Ascending aorta (tissue), 2 donors: ENCODE measurements around the gene DNER. TPM values are rescaled to one million over a fixed set of nuclear protein-coding genes. Genes with fewer than 3 reads are reported as not detected.

Experiments
- DNase-seq, 2 donors: peaks; one replicate each; pipeline ENCODE4 v3.0.0-alpha.2; 2019; ENCODE audit warnings: low spot score in 2 of 2
- H3K27ac ChIP-seq, 2 donors: fragments of 200-600 bp; sonication (generic); one replicate each; pipeline ENCODE4 v1.5.1; 2016 to 2017; ENCODE audit warnings: mild to moderate bottlenecking in 1 of 2
- H3K27me3 ChIP-seq: fragments of 200-600 bp; sonication (generic); one replicate; pipeline ENCODE4 v1.5.1; 2017
- H3K36me3 ChIP-seq, 2 donors: fragments of 200-600 bp; sonication (generic); one replicate each; pipeline ENCODE4 v1.5.1; 2016
- H3K4me1 ChIP-seq, 2 donors: fragments of 200-600 bp; sonication (generic); one replicate each; pipeline ENCODE4 v1.5.1; 2016 to 2017; ENCODE audit warnings: mild to moderate bottlenecking in 1 of 2
- H3K4me3 ChIP-seq, 2 donors: fragments of 200-600 bp; sonication (generic); one replicate each; pipeline ENCODE4 v1.5.1; 2016 to 2017; ENCODE audit warnings: mild to moderate bottlenecking in 1 of 2
- H3K9me3 ChIP-seq, 2 donors: fragments of 200-600 bp; sonication (generic); one replicate each; pipeline ENCODE4 v1.5.1; 2016
- intact Hi-C: fragments of 100-400 bp; cut with DNase I; formaldehyde crosslinking; loops from one replicate; pipeline ENCODE4 v1.15.1; 2023
- total RNA-seq: library from RNA; depleted of rRNA; stranded (reverse); fragments of >200 nt; gene quantifications from one replicate; pipeline ENCODE4 v1.1.0, GENCODE V29; 2016
- TF ChIP-seq, protein P1 (sequence below), 3 experiments: fragments of 200-600 bp in 2 of 3; fragments of 450-650 bp in 1 of 3; sonication (generic) in 2 of 3; IDR thresholded peaks; one replicate each; pipeline ENCODE4 v1.5.1; 2016 to 2019; ENCODE audit warnings: antibody characterized with exemption in 3 of 3, mild to moderate bottlenecking in 1 of 3, moderate library complexity in 1 of 3

Gene DNER
- total RNA-seq, 1 donor from 2014 or later = 1.2 TPM

DNA sequence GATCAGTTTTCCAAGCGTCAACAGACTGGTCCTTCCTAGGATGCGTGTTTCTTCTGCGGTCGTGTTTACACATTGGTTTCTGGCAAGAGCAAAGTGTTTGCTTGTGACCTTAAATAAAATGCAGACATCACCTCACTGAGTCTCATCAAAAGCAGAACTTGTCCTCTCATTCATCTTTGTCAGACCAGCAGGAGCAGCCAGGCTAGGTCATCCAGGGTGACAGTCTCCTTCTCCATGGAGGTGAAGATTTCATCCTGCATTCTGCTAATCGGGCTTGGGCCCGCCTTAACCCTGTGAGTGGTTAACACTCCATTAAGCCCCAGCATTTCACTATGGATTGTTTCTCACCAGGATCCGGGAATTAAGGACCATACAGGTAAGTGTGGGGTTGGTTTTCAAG is 379.0 kb downstream of the DNER start:
- TF ChIP-seq, protein P1, sequence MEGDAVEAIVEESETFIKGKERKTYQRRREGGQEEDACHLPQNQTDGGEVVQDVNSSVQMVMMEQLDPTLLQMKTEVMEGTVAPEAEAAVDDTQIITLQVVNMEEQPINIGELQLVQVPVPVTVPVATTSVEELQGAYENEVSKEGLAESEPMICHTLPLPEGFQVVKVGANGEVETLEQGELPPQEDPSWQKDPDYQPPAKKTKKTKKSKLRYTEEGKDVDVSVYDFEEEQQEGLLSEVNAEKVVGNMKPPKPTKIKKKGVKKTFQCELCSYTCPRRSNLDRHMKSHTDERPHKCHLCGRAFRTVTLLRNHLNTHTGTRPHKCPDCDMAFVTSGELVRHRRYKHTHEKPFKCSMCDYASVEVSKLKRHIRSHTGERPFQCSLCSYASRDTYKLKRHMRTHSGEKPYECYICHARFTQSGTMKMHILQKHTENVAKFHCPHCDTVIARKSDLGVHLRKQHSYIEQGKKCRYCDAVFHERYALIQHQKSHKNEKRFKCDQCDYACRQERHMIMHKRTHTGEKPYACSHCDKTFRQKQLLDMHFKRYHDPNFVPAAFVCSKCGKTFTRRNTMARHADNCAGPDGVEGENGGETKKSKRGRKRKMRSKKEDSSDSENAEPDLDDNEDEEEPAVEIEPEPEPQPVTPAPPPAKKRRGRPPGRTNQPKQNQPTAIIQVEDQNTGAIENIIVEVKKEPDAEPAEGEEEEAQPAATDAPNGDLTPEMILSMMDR (IDR thresholded peaks at IDR 0.05) = no peak
- H3K4me1 ChIP-seq = peaks cover 6 to 13% of the 10 kb centered on the region in 2 donors
- no peak for DNase-seq
- H3K4me3 ChIP-seq = no peak overlapping the region
- intact Hi-C loops = no loop called here
- no peaks in the 10 kb centered on the region for H3K36me3 ChIP-seq
- no peaks in the 10 kb centered on the region for H3K27me3 ChIP-seq
- peak overlapping the region; percentile 62 to 65 for H3K27ac ChIP-seq
- no peaks in the 10 kb centered on the region for H3K9me3 ChIP-seq

- H3K4me1 ChIP-seq = peaks cover 4 to 9% of the 10 kb centered on the region in 2 donors
- no peak overlapping the region for H3K27ac ChIP-seq
- TF ChIP-seq, protein P1 (IDR thresholded peaks at IDR 0.05) = no peak
- no peak overlapping the region for H3K4me3 ChIP-seq
- no peaks in the 10 kb centered on the region for H3K27me3 ChIP-seq
- no peaks in the 10 kb centered on the region for H3K36me3 ChIP-seq
- intact Hi-C loops = no loop called here
- DNase-seq = no peak
- no peaks in the 10 kb centered on the region for H3K9me3 ChIP-seq
These were observed 383.4 kb downstream of the DNER start for GRCh38 chr2:229330952-229331351.

- H3K9me3 ChIP-seq = no peaks in the 10 kb centered on the region
- no peaks in the 10 kb centered on the region for H3K36me3 ChIP-seq
- no peaks in the 10 kb centered on the region for H3K27me3 ChIP-seq
- H3K4me1 ChIP-seq = no peaks in the 10 kb centered on the region
- TF ChIP-seq, protein P1 (IDR thresholded peaks at IDR 0.05) = no peak
- DNase-seq = no peak
- intact Hi-C loops = no loop called here
- no peak overlapping the region for H3K27ac ChIP-seq
- no peak overlapping the region for H3K4me3 ChIP-seq
These were observed 394.8 kb downstream of the DNER start for GRCh38 chr2:229319558-229319957.

DNA sequence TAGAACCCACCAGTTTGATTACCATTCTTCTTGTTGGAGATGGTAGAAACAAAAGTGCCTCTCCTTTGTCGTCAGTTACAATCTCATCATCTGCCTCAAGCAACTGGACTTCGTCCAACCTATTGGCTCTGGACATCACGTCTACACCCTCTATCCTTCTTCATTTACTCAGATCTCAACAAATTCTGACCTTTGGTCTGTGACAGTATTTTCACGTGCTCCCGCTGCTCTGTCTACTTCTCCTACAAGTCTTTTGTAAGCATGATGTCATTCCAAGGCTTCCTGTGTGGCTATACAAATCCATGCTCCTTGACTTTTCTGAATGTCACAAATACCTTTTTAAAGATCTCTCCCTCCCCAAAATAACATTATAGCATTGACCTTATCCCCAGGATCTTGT is 400.2 kb downstream of the DNER start:
- Histone ChIP-seq H3K27me3 (no peaks in the 10 kb centered on the region), H3K4me3 (no peak overlapping the region), H3K4me1 (no peaks in the 10 kb centered on the region), H3K36me3 (no peaks in the 10 kb centered on the region), H3K27ac (peak overlapping the region; percentile 25 to 33), H3K9me3 (no peaks in the 10 kb centered on the region)
- intact Hi-C loops = no loop called here
- DNase-seq = no peak
- TF ChIP-seq, protein P1 (IDR thresholded peaks at IDR 0.05) = no peak

GRCh38 chr2:229313591-229313990 is 400.8 kb downstream of the DNER start:
- Histone ChIP-seq H3K4me3 (no peak overlapping the region), H3K9me3 (no peaks in the 10 kb centered on the region), H3K36me3 (no peaks in the 10 kb centered on the region), H3K27me3 (no peaks in the 10 kb centered on the region), H3K27ac (peak overlapping the region; percentile 25 to 33), H3K4me1 (no peaks in the 10 kb centered on the region)
- intact Hi-C loops = no loop called here
- no peak for DNase-seq
- TF ChIP-seq, protein P1 (IDR thresholded peaks at IDR 0.05) = no peak

Other genes with a start within 250 kb of the DNER start
- gene TRIP12, start 207.5 kb upstream of the DNER start, total RNA-seq = 79.4 TPM
- 1.6 TPM for gene FBXO36, start 207.9 kb upstream of the DNER start, total RNA-seq